Measurements from ENCODE around the gene ICAM1. TPM values are rescaled to one million over a fixed set of nuclear protein-coding genes. Genes with fewer than 3 reads are reported as not detected.

The ICAM1 gene
- total and polyA plus RNA-seq, 2 of the 13 experiments (the other 11 are each of a cell fraction or from before 2014, with no cell fraction given): 37.9 to 98.4 TPM

GRCh38 chr19:10279737-10280442, 9.0 kb downstream of the ICAM1 start:
- Histone ChIP-seq H3K4me1 (ENCODE audit: insufficient read depth, low read length) (no peaks in the 10 kb centered on the region), H3K9me3 (ENCODE audit: low read length) (no peaks in the 10 kb centered on the region), H3K4me2 (ENCODE audit: low read depth, low read length) (no peak overlapping the region), H4K20me1 (ENCODE audit: insufficient read depth, low read length) (peaks cover 3% of the 10 kb centered on the region; the same call in 1 of the 2 replicates), H3K27me3 (ENCODE audit: control insufficient read depth in 1 of 2, insufficient read depth in 2 of 2, low read length in 2 of 2) (no peaks in the 10 kb centered on the region), H3K27ac (ENCODE audit: extremely low read length, insufficient read depth, low read length) (no peak overlapping the region), H3K36me3 (replicated peaks in 1 of 2; ENCODE audit: control insufficient read depth in 1 of 2, insufficient read depth in 2 of 2, low read length in 2 of 2) (peaks cover 21 to 46% of the 10 kb centered on the region in 2 experiments; a peak in 4 of 5 replicates), H3K9ac (ENCODE audit: insufficient read depth, low read depth, low read length) (no peak overlapping the region), H3K4me3 (replicated peaks in 1 of 3; ENCODE audit: insufficient read depth in 1 of 3, low read depth in 2 of 3, low read length in 3 of 3) (no peak overlapping the region), H3K79me2 (ENCODE audit: insufficient read depth, low read length) (no peaks in the 10 kb centered on the region), H2AFZ (ENCODE audit: low read length) (no peak overlapping the region)
- DNase-seq (ENCODE audit: low spot score) (no peak), FAIRE-seq (no peak), ATAC-seq (no peak)
- POLR2A ChIA-PET: interaction anchor here (0.8 to 3.3 kb wide), 3 partner anchors 9 to 11 kb away, joined by 4 to 23 read pairs (median 8); partner anchors contain the start of genes ICAM1 and ICAM5
- CTCF ChIA-PET (ENCODE audit: low intra/inter-chr PET ratio, low total read pairs): no interaction called here
- TF ChIP-seq ZNF207 (IDR thresholded peaks at IDR 0.05; ENCODE audit: borderline replicate concordance) (no peak), EEA1 (CRISPR knock-in tag; IDR thresholded peaks at IDR 0.05; ENCODE audit: borderline replicate concordance) (no peak), RBFOX2 (IDR thresholded peaks at IDR 0.05; ENCODE audit: low read depth, low read length) (no peak), FOXA1 (IDR thresholded peaks at IDR 0.05) (no peak), FOXA1 (CRISPR knock-in tag; IDR thresholded peaks at IDR 0.05) (no peak), SNAI1 (CRISPR knock-in tag; IDR thresholded peaks at IDR 0.05; ENCODE audit: borderline replicate concordance) (no peak), BRF2 (CRISPR knock-in tag; IDR thresholded peaks at IDR 0.05) (no peak), ATF2 (CRISPR knock-in tag; IDR thresholded peaks at IDR 0.05) (no peak), SATB2 (CRISPR knock-in tag; IDR thresholded peaks at IDR 0.05) (no peak), MEF2D (CRISPR knock-in tag; IDR thresholded peaks at IDR 0.05) (no peak), SALL1 (CRISPR knock-in tag; IDR thresholded peaks at IDR 0.05) (no peak), TEAD3 (CRISPR knock-in tag; optimal IDR thresholded peaks at IDR 0.05; ENCODE audit: borderline replicate concordance) (no peak), ATRX (CRISPR knock-in tag; IDR thresholded peaks at IDR 0.05; ENCODE audit: borderline replicate concordance) (no peak), ZNF550 (CRISPR knock-in tag; IDR thresholded peaks at IDR 0.05; ENCODE audit: borderline replicate concordance) (no peak), ONECUT2 (CRISPR knock-in tag; IDR thresholded peaks at IDR 0.05) (no peak), ZBTB7B (CRISPR knock-in tag; IDR thresholded peaks at IDR 0.05) (no peak), ZNF768 (CRISPR knock-in tag; IDR thresholded peaks at IDR 0.05) (no peak)
- TF ChIP-seq, protein P1, sequence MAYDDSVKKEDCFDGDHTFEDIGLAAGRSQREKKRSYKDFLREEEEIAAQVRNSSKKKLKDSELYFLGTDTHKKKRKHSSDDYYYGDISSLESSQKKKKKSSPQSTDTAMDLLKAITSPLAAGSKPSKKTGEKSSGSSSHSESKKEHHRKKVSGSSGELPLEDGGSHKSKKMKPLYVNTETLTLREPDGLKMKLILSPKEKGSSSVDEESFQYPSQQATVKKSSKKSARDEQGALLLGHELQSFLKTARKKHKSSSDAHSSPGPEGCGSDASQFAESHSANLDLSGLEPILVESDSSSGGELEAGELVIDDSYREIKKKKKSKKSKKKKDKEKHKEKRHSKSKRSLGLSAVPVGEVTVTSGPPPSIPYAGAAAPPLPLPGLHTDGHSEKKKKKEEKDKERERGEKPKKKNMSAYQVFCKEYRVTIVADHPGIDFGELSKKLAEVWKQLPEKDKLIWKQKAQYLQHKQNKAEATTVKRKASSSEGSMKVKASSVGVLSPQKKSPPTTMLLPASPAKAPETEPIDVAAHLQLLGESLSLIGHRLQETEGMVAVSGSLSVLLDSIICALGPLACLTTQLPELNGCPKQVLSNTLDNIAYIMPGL (CRISPR knock-in tag; IDR thresholded peaks at IDR 0.05; ENCODE audit: borderline replicate concordance in 1 of 2, low read depth in 1 of 2): no peak
- TF ChIP-seq, protein P2, sequence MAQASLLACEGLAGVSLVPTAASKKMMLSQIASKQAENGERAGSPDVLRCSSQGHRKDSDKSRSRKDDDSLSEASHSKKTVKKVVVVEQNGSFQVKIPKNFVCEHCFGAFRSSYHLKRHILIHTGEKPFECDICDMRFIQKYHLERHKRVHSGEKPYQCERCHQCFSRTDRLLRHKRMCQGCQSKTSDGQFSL (CRISPR knock-in tag; IDR thresholded peaks at IDR 0.05): no peak
- TF ChIP-seq, protein P3, sequence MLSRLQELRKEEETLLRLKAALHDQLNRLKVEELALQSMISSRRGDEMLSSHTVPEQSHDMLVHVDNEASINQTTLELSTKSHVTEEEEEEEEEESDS (CRISPR knock-in tag; IDR thresholded peaks at IDR 0.05; ENCODE audit: borderline replicate concordance): no peak
- BruUV-seq (replicated peaks): no TSS peak
- intact Hi-C loops (cut with micrococcal nuclease; ENCODE audit: unreplicated experiment) (no loop called here), in situ Hi-C loops (cut with HindIII; ENCODE audit: extremely low pct_ligation_motif_present, low pct_unique_long_range_greater_than_20kb) (no loop called here)
- over 99% methylated on average over 5 of the region's 5 CpGs for WGBS (ENCODE audit: low lambda C conversion rate)

All from HepG2 (cell line).